Keratinocyte (primary cell): ENCODE data around the gene SMAD3. TPM values are rescaled to one million over a fixed set of nuclear protein-coding genes. Genes with fewer than 3 reads are reported as not detected.

Experiments used
- DNase-seq: peaks from one replicate; pipeline ENCODE4 v3.0.0-alpha.2; 2011; ENCODE audit warnings: low read depth, missing footprints, low spot score
- FAIRE-seq: peaks from 2 replicates; lab custom pipeline; 2011; peaks lifted over from hg19 to GRCh38; lab: Jason Lieb, UNC
- H2AFZ ChIP-seq: 2 replicates; pipeline ENCODE4 v1.6.0; 2012; ENCODE audit warnings: low read length, control low read depth, inconsistent platforms; ENCODE audit not compliant: control insufficient read depth
- H3K27ac ChIP-seq: 2 replicates; pipeline ENCODE4 v1.5.1; 2011; ENCODE audit warnings: low read length; ENCODE audit not compliant: control insufficient read depth, insufficient read depth
- H3K27me3 ChIP-seq: 3 replicates; pipeline ENCODE4 v1.6.0; 2011; ENCODE audit warnings: low read length; ENCODE audit not compliant: control insufficient read depth, insufficient read depth; ENCODE audit errors: extremely low read depth
- H3K36me3 ChIP-seq, 2 experiments: 2 replicates in 1 of 2; 3 replicates in 1 of 2; pipeline ENCODE4 v1.5.1; 2011; ENCODE audit warnings: low read length in 2 of 2, mild to moderate bottlenecking in 1 of 2; ENCODE audit not compliant: control insufficient read depth in 2 of 2, insufficient read depth in 2 of 2; ENCODE audit errors: extremely low read depth in 1 of 2
- H3K4me1 ChIP-seq: 3 replicates; pipeline ENCODE4 v1.5.1; 2011; ENCODE audit warnings: low read length; ENCODE audit not compliant: control insufficient read depth, insufficient read depth; ENCODE audit errors: extremely low read depth
- H3K4me2 ChIP-seq: 3 replicates; pipeline ENCODE4 v1.6.0; 2011; ENCODE audit warnings: low read depth, low read length; ENCODE audit not compliant: control insufficient read depth, insufficient read depth; ENCODE audit errors: extremely low read depth
- H3K4me3 ChIP-seq, 3 experiments: fragments of 200-600 bp in 1 of 3; sonication (generic) in 1 of 3; 2 replicates in 2 of 3; 3 replicates in 1 of 3; pipeline ENCODE4 v1.5.1; 2011 to 2016; ENCODE audit warnings: low read length in 3 of 3, mild to moderate bottlenecking in 3 of 3, control low read depth in 2 of 3, inconsistent platforms in 1 of 3, low read depth in 1 of 3, mixed read lengths in 1 of 3, mixed run types in 1 of 3, moderate library complexity in 1 of 3; ENCODE audit not compliant: control insufficient read depth in 2 of 3, insufficient read depth in 2 of 3; ENCODE audit errors: extremely low read depth in 1 of 3
- H3K79me2 ChIP-seq: 2 replicates; pipeline ENCODE4 v1.6.0; 2012; ENCODE audit warnings: low read length; ENCODE audit not compliant: control insufficient read depth, insufficient read depth
- H3K9ac ChIP-seq: 3 replicates; pipeline ENCODE4 v1.6.0; 2011; ENCODE audit warnings: low read length; ENCODE audit not compliant: control insufficient read depth, insufficient read depth; ENCODE audit errors: extremely low read depth
- H3K9me1 ChIP-seq: 3 replicates; pipeline ENCODE4 v1.6.0; 2011; ENCODE audit warnings: low read length; ENCODE audit not compliant: control insufficient read depth, insufficient read depth; ENCODE audit errors: extremely low read depth
- H3K9me3 ChIP-seq: 2 replicates; pipeline ENCODE4 v1.5.1; 2012; ENCODE audit warnings: low read depth, low read length; ENCODE audit not compliant: control insufficient read depth
- H4K20me1 ChIP-seq: 3 replicates; pipeline ENCODE4 v1.6.0; 2011; ENCODE audit warnings: low read length; ENCODE audit not compliant: control insufficient read depth, insufficient read depth; ENCODE audit errors: extremely low read depth
- CTCF ChIP-seq, 3 experiments: IDR thresholded peaks in 1 of 3; conservative IDR thresholded peaks in 1 of 3; optimal IDR thresholded peaks in 1 of 3; 2 replicates in 2 of 3; 3 replicates in 1 of 3; pipeline versions ENCODE3 to v1.5.1; 2011; ENCODE audit warnings: low read length in 3 of 3, mild to moderate bottlenecking in 3 of 3, moderate library complexity in 2 of 3, control low read depth in 1 of 3, inconsistent platforms in 1 of 3; ENCODE audit not compliant: insufficient read depth in 2 of 3; ENCODE audit errors: extremely low read depth in 1 of 3
- EZH2 ChIP-seq: IDR thresholded peaks from one replicate; pipeline ENCODE4 v1.6.1; 2012; ENCODE audit warnings: inconsistent platforms, mild to moderate bottlenecking, low read length, moderate library complexity
- dilution Hi-C: fragments of 300-500 bp; cut with MboI; formaldehyde crosslinking; loops from one replicate; pipeline ENCODE4 v1.7.0; 2020; ENCODE audit warnings: low sequenced_read_pairs; ENCODE audit not compliant: extremely low pct_ligation_motif_present
- polyA plus RNA-seq, 5 experiments: library from polyadenylated mRNA; depleted of rRNA in 3 of 5; stranded (reverse) in 3 of 5; stranded (forward) in 1 of 5; unstranded in 1 of 5; fragments of >200 nt; gene quantifications; 1 replicate in 1 of 5; 2 replicates in 3 of 5; 3 replicates in 1 of 5; pipeline versions ENCODE4 v1.2.1 to v1.2.3, GENCODE V29; 2011 to 2012; ENCODE audit warnings: missing spikeins in 2 of 5, low read depth in 1 of 5, low replicate concordance in 1 of 5

The SMAD3 gene
- polyA plus RNA-seq, 1 donor (not counting 4 experiments of a cell fraction or from before 2014, with no cell fraction given): 33.7 TPM

- no peaks in the 10 kb centered on the region for H3K9me3 ChIP-seq
- no peaks in the 10 kb centered on the region for H4K20me1 ChIP-seq
- H3K9me1 ChIP-seq: peaks cover 6% of the 10 kb centered on the region
- DNase-seq (no peak), FAIRE-seq (no peak)
- no peak overlapping the region for H3K4me3 ChIP-seq
- no peak overlapping the region for H3K27ac ChIP-seq
- H3K79me2 ChIP-seq: peaks cover 9% of the 10 kb centered on the region
- no peak overlapping the region for H2AFZ ChIP-seq
- H3K9ac ChIP-seq: no peak overlapping the region
- peaks cover 3 to 10% of the 10 kb centered on the region in 2 experiments for H3K36me3 ChIP-seq
- H3K27me3 ChIP-seq: no peaks in the 10 kb centered on the region
- dilution Hi-C loops: no loop called here
- H3K4me2 ChIP-seq: no peak overlapping the region
- H3K4me1 ChIP-seq: peaks cover 32% of the 10 kb centered on the region
- no peak for TF ChIP-seq CTCF (optimal IDR thresholded peaks at IDR 0.05 in 1 of 3, IDR thresholded peaks at IDR 0.05 in 1 of 3, conservative IDR thresholded peaks at IDR 0.05 in 1 of 3; ENCODE audit: extremely low read depth in 1 of 3, insufficient read depth in 2 of 3, low read length in 3 of 3)
- TF ChIP-seq EZH2: no peak
Observed at GRCh38 chr15:67228286-67228685, 162.9 kb downstream of the SMAD3 start.

- dilution Hi-C loops: no loop called here
Observed at GRCh38 chr15:67230504-67230903, 165.1 kb downstream of the SMAD3 start.

More at GRCh38 chr15:67230504-67230903, 165.1 kb downstream of the SMAD3 start:
- Histone ChIP-seq H4K20me1 (no peaks in the 10 kb centered on the region), H3K79me2 (peaks cover 4% of the 10 kb centered on the region), H2AFZ (no peak overlapping the region), H3K9me1 (peaks cover 2% of the 10 kb centered on the region), H3K4me1 (peaks cover 13% of the 10 kb centered on the region), H3K4me3 (no peak overlapping the region), H3K9ac (no peak overlapping the region), H3K9me3 (no peaks in the 10 kb centered on the region), H3K36me3 (peaks cover 3 to 17% of the 10 kb centered on the region in 2 experiments), H3K27me3 (no peaks in the 10 kb centered on the region), H3K27ac (no peak overlapping the region), H3K4me2 (no peak overlapping the region)
- no peak for FAIRE-seq
- no peak for TF ChIP-seq EZH2
- TF ChIP-seq CTCF (optimal IDR thresholded peaks at IDR 0.05 in 1 of 3, IDR thresholded peaks at IDR 0.05 in 1 of 3, conservative IDR thresholded peaks at IDR 0.05 in 1 of 3; ENCODE audit: extremely low read depth in 1 of 3, insufficient read depth in 2 of 3, low read length in 3 of 3): no peak
- no peak for DNase-seq
